AG04449 (cell line): ENCODE results near the gene RAD23A.
"Not testable (repeated sequence)": the region's sequence is repeated elsewhere in the genome, so short reads cannot be mapped to it uniquely, and the experiment has no call there.

Source experiments
- CTCF ChIA-PET: fragments of 350-600 bp; formaldehyde crosslinking; extraction: SDS; loops from one replicate; lab custom pipeline; 2021; ENCODE audit warnings: antibody characterized with exemption; lab: Yijun Ruan, JAX
- POLR2A ChIA-PET: fragments of 400-600, 350-600 bp; formaldehyde crosslinking; extraction: SDS; loops from one replicate; lab custom pipeline; 2020; ENCODE audit warnings: antibody characterized with exemption, inconsistent platforms; lab: Yijun Ruan, JAX
- DNase-seq: peaks from one replicate; pipeline ENCODE4 v3.0.0-alpha.2; 2010; ENCODE audit warnings: low read depth, low spot score
- H3K4me3 ChIP-seq: 2 replicates; pipeline ENCODE4 v1.5.1; 2011; ENCODE audit warnings: low read depth, mild to moderate bottlenecking, control low read depth, low read length
- TF ChIP-seq, protein P1 (sequence below): IDR thresholded peaks from one replicate; pipeline ENCODE4 v1.5.1; 2011; ENCODE audit warnings: mild to moderate bottlenecking, moderate library complexity, low read length, control low read depth, inconsistent platforms; ENCODE audit not compliant: insufficient read depth; ENCODE audit errors: missing control alignments

The RAD23A gene

DNA sequence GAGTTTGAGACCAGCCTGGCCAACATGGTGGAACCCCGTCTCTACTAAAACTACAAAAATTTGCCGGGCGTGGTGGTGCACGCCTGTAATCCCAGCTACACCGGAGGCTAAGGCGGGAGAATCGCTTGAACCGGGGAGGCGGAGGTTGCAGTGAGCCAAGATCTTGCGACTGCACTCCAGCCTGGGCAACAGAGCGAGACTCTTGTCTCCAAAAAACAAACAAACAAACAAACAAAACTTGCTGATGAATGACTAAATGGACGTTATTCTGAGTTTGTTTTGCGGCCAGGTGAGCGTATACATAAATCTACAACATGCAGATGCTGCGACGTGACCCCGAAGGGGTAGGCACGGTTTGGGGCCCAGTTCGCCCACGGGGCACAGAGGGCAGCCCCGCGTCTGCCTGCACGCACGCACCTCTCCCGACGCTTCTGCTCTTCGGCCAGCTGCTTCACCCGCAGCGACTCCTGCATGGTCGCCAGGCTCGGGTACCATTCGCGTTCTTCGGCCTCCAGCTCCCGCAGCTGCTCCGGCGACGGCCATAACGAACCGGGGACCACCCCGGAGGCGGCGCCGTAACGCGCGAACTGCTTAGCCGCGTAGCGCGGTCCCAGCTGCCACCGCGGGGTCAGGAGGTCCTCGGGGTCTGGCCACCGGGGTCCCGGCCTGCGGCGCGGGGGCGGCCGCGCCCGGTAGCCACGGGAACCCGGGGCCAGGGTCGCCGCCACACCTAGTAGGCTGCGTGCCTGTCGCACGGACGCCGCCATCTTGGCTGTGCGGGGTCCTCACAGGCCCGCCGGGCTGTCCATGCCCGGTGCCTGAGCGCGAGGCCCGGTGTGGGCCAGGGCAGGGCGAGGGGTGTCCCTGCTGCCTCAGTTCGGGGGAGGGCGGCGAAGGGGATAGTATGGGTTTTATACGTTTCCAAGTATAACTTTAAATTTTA lies 11.1 kb downstream of the RAD23A start, which contains the start of gene GADD45GIP1:
Gene GADD45GIP1 (minus strand): TSS at position 778 of the 943 bp plus-strand sequence. CDS start 11 bp downstream, at position 767.
- POLR2A ChIA-PET, result interaction anchor here (2.0 kb wide), 1 partner anchor 10 kb away, joined by 9 read pairs; the partner anchor contains the start of gene RAD23A
- CTCF ChIA-PET, result interaction anchor here (1.2 to 5.8 kb wide), 2 partner anchors 9 to 105 kb away, joined by 3 to 84 read pairs; no protein-coding TSS in a partner anchor
- no peak for DNase-seq
- peak within 1 kb of the TSS; percentile 98 for H3K4me3 ChIP-seq
- TF ChIP-seq, protein P1, sequence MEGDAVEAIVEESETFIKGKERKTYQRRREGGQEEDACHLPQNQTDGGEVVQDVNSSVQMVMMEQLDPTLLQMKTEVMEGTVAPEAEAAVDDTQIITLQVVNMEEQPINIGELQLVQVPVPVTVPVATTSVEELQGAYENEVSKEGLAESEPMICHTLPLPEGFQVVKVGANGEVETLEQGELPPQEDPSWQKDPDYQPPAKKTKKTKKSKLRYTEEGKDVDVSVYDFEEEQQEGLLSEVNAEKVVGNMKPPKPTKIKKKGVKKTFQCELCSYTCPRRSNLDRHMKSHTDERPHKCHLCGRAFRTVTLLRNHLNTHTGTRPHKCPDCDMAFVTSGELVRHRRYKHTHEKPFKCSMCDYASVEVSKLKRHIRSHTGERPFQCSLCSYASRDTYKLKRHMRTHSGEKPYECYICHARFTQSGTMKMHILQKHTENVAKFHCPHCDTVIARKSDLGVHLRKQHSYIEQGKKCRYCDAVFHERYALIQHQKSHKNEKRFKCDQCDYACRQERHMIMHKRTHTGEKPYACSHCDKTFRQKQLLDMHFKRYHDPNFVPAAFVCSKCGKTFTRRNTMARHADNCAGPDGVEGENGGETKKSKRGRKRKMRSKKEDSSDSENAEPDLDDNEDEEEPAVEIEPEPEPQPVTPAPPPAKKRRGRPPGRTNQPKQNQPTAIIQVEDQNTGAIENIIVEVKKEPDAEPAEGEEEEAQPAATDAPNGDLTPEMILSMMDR, result no peak

DNA sequence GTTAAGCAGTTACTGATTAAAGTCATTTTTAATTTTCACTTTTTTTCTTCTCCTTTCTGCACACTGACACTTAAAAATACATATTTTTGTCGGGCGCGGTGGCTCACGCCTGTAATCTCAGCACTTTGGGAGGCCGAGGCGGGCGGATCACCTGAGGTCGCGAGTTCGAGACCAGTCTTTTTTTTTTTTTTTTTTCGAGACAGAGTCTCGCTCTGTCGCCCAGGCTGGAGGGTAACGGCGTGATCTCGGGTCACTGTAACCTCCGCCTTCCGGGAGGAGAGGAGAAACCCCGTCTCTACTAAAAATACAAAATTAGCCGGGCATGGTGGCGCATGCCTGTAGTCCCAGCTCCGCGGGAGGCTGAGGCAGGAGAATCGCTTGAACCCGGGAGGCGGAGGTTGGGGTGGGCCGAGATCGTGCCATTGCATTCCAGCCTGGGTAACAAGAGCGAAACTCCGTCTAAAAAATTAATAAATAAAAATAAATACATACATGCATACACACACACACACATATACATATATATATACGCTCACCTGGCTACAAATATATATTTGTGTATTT lies 11.8 kb downstream of the RAD23A start:
- CTCF ChIA-PET, result interaction anchor here (5.8 kb wide), 1 partner anchor 8 kb away, joined by 84 read pairs; no protein-coding TSS in a partner anchor
- POLR2A ChIA-PET, result not testable (repeated sequence)

DNA sequence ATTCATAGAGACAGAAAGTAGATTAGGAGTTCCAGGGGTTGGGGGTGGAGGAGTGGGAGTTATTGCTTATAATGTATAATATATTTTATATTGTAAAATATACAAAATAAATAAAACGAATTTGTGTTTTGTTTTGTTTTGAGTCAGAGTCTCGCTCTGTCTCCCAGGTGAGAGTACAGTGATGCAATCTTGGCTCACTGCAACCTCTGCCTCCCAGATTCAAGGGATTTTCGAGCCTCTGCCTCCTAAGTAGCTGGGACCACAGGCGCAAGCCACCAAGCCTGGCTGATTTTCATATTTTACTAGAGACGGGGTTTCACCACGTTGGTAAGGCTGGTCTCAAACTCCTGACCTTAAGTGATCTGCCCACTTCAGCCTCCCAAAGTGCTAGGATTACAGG lies 13.8 kb downstream of the RAD23A start:
- no peak overlapping the region for H3K4me3 ChIP-seq
- CTCF ChIA-PET, result interaction anchor here (1.2 to 9.9 kb wide), 2 partner anchors 16 to 135 kb away, joined by 3 to 138 read pairs; no protein-coding TSS in a partner anchor
- TF ChIP-seq, protein P1, result no peak
- DNase-seq, result no peak
- POLR2A ChIA-PET, result no interaction called here

More for the DNA sequence above, 11.8 kb downstream of the RAD23A start:
- H3K4me3 ChIP-seq, result peak overlapping the region; percentile 98
- DNase-seq, result not testable (repeated sequence)

DNA sequence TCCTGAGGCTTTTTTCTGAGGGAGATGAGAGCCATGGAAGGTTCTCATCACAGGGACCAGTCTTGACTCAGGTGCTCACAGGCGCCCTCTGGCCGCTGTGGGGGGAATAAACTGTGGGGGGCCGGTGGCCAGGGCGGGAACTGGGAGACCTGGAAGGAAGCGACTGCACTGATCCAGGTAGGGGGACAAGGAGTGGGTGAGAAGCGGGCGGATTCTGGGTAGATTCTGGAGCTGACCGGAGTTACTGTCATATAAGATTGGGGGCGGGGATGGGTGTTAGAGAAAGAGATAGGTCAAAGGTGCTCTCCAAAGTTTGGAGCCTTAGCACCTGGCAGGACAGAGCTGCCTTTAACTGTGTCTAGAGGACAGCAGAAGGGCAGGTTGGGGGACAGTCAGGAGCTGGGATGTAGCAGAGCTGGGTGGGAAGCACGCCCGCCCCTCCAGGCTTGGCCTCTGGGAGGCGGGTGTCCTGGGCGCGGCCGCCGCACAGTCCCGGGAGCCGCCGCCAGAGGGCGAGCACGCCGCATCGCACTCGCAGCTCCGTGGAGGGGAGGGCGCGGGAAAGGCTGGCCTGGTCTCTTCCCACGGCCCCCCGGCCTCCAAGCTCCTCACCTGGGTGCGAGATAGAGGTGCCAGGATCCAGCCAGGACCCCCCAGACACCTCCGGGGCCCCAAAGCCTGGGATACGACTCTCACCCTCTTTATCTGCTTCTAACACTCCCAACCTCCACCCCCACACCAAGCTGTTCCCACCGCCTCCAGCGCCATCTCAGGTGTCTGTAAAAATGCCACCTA lies 19.6 kb downstream of the RAD23A start:
- ChIA-PET CTCF (interaction anchor here (0.6 to 9.9 kb wide), 105 partner anchors 10 to 896 kb away, joined by 3 to 153 read pairs (median 5); partner anchors contain the start of genes CALR, DNASE2, FARSA and GADD45GIP1), POLR2A (interaction anchor here (0.6 to 1.4 kb wide), 6 partner anchors 12 to 191 kb away, joined by 3 to 6 read pairs (median 3); partner anchors contain the start of genes JUNB and RAD23A)
- DNase-seq, result no peak
- TF ChIP-seq, protein P1, result peak; percentile 100
- H3K4me3 ChIP-seq, result peak overlapping the region; percentile 63

DNA sequence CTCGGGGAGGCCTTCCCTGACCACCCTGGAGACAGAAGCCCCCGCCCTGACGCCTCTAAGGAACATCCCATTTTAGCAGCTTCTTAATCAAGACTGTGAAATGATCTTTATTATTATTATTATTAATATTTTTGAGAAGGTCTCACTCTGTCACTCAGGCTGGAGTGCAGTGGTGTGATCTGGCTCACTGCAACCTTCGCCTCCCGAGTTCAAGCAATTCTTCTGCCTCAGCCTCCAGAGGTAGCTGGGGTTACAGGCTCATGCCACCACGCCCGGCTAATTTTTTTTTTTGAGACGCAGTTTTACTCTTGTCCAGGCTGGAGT lies 20.1 kb downstream of the RAD23A start:
- ChIA-PET POLR2A (interaction anchor here (0.6 to 1.4 kb wide), 6 partner anchors 12 to 190 kb away, joined by 3 to 6 read pairs (median 3); partner anchors contain the start of genes JUNB and RAD23A), CTCF (interaction anchor here (0.6 to 9.9 kb wide), 103 partner anchors 10 to 896 kb away, joined by 3 to 153 read pairs (median 6); partner anchors contain the start of genes CALR, DNASE2, FARSA and GADD45GIP1)
- no peak for DNase-seq
- no peak overlapping the region; the same call in 1 of the 2 replicates for H3K4me3 ChIP-seq
- TF ChIP-seq, protein P1, result no peak

DNA sequence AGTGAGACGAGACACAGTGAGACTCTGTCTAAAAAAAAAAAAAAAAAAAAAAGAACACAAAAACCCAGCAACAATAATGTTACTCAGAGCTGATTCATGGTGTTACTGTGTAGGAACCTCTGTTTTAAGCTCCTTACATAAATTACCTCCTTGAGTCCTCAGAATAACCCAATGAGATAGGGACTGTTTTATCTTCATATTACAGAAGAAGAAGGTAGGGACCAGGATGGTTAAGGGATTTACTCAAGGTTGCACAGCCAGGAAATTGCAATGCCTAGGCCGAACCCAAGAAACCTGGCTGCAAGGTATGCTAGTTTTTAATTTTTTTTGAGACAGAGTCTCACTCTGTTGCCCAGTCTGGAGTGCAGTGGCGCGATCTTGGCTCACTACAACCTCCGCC lies 22.2 kb downstream of the RAD23A start:
- DNase-seq, result no peak
- POLR2A ChIA-PET, result interaction anchor here (0.6 to 0.7 kb wide), 2 partner anchors 185 to 467 kb away, joined by 3 read pairs; no protein-coding TSS in a partner anchor
- TF ChIP-seq, protein P1, result no peak
- no peak overlapping the region for H3K4me3 ChIP-seq
- CTCF ChIA-PET, result interaction anchor here (0.8 to 9.9 kb wide), 5 partner anchors 8 to 294 kb away, joined by 3 to 153 read pairs (median 43); no protein-coding TSS in a partner anchor
